HUDEP-2 (cell line): ENCODE data around the gene PFDN6.
"Not testable (repeated sequence)": the region's sequence is repeated elsewhere in the genome, so short reads cannot be mapped to it uniquely, and the experiment has no call there.

Experiments
- DNase-seq, 76 experiments: peaks; one replicate each; lab custom pipeline; 2025; ENCODE audit not compliant: unreplicated experiment in 76 of 76; lab: John Stamatoyannopoulos, UW

Gene PFDN6

GRCh38 chr6:33273129-33273923 lies 16.1 kb upstream of the PFDN6 start:
- peak in 2 of 76 experiments; percentile 14 to 21 for DNase-seq

DNA sequence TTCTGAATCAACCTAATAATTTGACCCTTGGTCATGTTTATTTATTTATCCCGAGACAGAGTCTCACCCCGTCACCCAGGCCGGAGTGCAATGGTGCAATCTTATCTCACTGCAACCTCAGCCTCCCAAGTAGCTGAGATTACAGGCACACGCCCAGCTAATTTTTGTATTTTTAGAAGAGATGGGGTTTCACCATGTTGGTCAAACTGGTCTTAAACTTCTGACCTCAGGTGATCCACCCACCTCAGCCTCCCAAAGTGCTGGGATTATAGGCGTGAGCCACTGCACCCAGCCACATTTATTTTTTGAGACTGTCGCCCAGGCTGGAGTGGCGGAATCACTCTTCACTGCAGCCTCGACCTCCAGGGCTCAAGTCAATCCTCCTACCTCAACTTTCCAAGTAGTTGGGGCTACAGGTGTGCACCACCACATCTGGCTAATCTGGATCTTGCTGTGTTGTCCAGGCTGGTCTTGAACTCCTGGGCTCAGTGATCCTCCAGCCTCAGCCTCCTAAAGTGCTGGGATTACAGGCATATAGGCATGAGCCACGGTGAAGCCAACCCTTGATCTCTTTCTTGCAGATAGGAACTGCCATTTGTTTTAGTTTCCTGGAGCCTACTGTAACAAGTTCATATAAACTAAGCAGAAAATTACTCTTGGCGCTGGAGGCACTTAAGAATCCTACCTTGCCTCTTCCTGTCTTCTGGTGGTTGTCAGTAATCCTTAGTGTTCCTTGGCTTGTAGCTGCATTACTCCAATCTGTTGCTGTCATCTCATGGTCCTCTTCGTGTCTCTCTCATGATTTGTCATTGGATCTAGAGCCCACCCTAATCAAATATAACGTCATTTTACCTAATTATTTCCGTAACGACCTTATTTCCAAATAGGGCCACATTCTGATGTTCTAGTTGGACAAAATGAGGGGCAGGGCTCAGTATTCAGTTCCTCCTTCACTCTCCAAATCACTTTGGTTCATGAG lies 15.2 kb upstream of the PFDN6 start:
- DNase-seq = peak in 3 of 76 experiments; percentile 25 to 39 (median 26)

DNA sequence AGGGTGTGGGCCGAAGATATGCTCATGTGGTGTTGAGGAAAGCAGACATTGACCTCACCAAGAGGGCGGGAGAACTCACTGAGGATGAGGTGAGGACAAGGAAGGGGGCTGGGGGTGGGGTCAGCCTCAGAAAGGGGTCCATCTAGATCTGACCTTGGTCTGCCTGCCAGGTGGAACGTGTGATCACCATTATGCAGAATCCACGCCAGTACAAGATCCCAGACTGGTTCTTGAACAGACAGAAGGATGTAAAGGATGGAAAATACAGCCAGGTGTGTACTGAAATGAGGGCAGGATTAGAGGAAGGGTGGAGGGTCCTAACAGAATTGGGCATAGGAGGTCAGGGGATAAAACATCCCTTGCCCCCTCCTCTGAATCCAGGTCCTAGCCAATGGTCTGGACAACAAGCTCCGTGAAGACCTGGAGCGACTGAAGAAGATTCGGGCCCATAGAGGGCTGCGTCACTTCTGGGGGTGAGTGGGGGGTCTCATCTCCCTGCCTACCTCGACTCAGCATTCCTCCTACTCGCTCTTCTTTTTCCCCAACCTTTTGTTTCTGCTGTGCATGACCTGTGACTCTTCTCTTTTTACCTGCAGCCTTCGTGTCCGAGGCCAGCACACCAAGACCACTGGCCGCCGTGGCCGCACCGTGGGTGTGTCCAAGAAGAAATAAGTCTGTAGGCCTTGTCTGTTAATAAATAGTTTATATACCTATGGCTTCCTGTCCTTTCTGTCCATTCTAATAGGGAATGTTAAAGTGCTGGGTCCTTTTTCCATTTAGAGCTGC lies 13.4 kb upstream of the PFDN6 start:
- DNase-seq = not testable (repeated sequence)

- DNase-seq = no peak
These were observed 12.9 kb upstream of the PFDN6 start for GRCh38 chr6:33276581-33276863.

DNA sequence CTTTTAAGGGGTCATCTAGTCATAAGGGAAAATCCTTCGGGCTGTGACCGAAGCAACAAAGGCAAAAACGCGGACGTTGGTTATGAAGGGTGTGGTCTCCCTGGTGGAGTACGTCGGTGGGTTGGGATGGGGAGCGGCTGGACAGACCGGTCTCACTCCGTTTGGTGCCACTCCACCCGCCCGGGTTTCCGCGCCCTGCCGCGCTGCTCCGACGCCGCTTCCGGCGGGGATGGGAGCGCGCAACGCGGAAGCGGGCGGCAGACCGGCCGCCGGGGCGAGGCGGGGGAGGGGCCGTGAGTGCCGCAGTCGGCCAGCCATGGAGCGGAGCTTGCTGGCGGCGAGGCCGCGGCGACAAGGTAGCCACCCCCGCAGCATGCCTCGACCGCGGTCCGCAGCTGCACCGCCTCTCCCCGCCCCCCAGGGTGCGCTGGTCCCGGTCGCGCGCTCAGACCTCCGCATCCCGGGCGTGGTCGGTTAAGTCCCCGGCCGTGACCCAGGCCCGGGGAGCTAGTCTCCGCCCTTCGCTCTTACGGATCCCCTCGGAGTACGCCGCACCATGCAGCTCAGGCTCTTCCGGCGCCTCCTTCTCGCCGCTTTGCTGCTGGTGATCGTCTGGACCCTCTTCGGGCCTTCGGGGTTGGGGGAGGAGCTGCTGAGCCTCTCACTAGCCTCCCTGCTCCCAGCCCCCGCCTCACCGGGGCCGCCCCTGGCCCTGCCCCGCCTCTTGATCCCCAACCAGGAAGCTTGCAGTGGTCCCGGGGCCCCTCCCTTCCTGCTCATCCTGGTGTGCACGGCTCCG lies 12.3 kb upstream of the PFDN6 start, which contains the start of gene B3GALT4:
Gene B3GALT4 (plus strand): TSS at position 260 of the 799 bp plus-strand sequence. CDS start 297 bp downstream, at position 557.
- peak in 73 of 76 experiments; percentile 34 to 96 (median 78) for DNase-seq

DNA sequence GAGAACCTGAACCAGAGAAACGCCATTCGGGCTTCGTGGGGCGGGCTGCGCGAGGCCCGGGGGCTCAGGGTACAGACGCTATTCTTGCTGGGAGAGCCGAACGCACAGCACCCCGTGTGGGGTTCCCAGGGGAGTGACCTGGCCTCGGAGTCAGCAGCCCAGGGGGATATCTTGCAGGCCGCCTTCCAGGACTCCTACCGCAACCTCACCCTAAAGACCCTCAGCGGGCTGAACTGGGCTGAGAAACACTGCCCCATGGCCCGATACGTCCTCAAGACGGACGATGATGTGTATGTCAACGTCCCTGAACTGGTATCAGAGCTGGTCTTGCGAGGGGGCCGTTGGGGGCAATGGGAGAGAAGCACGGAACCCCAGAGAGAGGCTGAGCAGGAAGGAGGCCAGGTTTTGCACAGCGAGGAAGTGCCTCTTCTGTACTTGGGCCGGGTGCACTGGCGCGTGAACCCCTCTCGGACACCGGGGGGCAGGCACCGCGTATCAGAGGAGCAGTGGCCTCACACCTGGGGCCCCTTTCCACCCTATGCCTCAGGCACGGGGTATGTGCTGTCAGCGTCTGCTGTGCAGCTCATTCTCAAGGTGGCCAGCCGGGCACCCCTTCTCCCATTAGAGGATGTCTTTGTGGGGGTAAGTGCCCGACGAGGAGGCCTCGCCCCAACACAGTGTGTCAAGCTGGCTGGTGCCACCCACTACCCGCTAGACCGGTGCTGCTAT lies 11.6 kb upstream of the PFDN6 start:
- peak in 12 of 76 experiments; percentile 9 to 39 (median 25) for DNase-seq

DNA sequence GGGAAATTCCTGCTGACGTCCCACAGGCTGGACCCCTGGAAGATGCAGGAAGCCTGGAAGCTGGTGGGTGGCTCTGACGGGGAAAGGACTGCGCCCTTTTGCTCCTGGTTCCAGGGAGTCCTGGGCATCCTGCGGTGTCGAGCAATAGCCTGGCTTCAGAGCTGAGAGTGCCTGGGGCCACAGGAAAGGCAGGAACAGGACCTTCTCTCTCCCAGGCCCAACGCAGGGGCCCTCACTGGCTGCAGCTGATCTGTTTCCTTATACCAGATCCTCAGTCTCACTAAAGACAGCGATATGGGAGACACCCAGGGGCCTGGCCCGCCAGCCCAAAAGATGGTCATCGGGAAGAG lies 11.0 kb upstream of the PFDN6 start:
- DNase-seq = no peak

- no peak for DNase-seq
These were observed 10.6 kb upstream of the PFDN6 start for GRCh38 chr6:33278810-33279209.

DNA sequence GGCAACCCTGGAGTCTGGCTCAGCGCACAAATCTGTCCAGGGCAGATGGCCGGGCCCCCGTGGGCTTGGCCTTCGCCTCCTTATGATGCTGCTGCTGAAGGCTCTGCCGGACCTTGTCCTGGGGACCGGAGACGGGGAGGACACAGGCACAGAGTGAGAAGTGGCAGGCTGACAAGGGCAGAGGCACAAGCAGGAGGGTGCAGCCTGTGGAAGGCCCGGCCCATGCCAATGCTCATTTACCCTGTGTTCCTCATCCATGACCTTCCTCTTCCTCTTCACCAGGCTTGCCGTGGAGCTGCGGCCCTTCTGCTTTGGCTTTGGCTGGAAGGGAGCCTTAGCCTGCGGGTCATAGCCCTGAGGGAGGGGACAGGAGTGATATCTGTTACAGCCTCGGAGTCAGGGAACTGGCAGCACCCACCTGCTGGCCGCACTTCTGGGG lies 10.1 kb upstream of the PFDN6 start:
- DNase-seq = no peak

DNA sequence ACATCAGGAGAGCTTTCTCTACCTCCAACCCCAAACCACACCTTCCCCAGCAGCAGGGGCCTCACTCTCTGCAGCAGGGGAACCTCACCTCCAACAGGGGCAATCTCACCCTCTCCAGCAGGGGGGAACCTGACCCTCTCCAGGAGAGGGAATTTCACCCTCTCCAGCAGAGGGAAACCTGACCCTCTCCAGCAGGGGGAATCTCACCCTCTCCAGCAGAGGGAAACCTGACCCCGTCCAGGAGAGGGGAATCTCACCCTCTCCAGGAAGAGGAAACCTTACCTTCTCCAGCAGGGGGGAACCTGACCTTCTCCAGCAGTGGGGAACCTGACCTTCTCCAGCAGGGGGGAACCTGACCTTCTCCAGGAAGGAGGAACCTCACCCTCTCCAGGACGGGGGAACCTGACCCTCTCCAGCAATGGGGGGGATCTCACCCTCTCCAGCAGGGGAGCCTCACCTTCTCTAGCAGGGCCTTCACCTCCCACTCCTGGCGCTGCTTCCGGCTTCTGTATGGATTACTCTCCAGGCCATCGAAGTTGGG lies 9.4 kb upstream of the PFDN6 start:
- peak in 21 of 76 experiments; percentile 3 to 43 (median 27) for DNase-seq

DNA sequence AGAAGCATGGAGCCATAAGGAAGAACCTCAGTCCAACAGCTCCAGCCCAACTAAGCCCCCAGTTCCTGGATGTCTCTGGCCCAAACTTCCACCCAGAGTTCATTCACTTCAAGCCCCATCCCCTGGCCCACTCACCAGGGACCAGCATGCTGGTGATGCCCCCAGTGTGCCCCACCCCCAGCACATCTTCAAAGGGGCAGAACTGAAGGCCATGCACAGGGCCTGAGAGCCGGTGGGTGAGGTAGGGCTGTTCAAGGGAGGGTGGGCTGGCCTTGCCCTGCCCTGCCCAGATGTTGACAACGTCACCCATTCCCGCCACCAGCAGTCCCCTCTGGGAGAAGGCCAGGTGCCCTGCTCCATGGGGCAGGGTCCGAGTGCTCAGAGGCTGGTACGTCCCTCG lies 8.9 kb upstream of the PFDN6 start:
- DNase-seq = no peak

DNA sequence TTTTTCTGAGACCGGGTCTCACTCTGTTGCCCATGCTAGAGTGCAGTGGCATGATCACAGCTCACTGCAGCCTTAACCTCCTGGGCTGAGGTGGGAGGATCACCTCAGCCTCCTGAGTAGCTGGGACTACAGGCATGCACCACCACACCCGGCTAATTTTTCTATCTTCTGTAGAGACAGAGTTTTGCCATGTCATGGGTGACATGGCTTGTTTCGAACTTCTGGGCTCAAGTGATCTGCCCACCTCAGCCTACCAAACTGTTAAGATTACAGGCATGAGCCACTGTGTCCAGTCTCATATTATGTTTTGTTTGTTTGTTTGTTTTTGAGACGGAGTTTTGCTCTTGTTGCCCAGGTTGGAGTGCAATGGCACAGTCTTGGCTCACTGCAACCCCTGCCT lies 4.2 kb upstream of the PFDN6 start:
- peak in 1 of 76 experiments; percentile 12 for DNase-seq

- no peak for DNase-seq
These were observed 2.2 kb upstream of the PFDN6 start for GRCh38 chr6:33286946-33287914.

DNA sequence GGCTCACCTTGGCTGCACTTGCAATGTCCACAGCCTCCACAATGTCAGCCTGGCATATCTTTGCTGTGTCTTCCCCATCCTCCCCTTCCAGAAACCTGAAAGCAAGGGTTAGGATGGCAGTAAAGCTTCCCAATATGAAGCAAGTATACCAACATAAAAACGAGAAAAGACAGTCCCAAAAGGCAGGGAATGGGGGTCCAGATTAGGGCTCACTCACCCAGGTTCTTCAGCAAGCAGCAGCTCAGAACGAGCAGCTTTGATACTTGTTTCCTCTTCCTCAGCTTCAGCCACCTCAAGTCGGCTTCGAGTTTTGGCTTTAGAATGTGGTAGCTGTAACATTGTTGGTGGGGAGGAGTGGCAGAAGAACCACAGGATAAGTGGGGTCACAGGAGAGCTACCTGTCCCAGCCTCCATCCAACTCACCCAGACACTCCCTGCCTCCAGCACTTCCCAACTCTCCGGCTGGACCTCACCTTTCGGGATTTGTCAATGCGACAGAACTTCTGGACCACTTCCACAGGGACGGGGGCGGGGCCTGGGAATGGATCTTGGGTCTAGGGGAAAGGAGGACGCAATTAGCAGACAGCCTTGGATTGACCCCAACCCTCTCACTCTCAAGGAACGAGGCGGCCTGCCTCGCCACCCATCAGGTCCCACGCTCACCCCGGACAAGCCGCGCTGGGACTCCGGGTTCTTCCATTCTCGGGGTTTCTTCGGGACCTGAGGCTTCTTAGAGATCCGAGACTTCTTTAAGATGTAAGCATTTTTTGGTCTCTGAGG lies 1.1 kb upstream of the PFDN6 start:
- no peak for DNase-seq

DNA sequence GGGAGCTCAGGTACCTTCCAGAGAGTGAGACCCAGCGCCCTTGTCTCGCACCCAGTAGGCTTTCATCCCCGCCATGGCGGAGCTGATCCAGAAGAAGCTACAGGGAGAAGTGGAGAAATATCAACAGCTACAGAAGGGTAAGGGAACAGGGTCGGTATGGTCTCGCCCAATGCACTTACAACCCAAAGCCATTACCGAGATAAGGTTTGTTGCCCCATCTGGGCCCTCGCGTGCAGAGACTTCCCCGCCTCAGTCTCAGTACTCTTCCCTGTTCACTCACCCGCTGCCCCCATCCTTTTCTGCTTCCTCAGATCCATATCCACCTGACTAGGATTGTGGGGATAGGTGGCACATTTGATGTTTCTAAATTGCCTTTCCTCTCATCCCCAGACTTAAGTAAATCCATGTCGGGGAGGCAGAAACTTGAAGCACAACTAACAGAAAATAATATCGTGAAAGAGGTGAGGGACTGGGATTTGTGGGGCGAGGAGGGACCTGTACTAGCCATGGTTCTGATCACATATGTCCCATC lies 449 bp downstream of the PFDN6 start:
- peak in 10 of 76 experiments; percentile 36 to 68 (median 47) for DNase-seq

GRCh38 chr6:33290459-33290858 lies 1.1 kb downstream of the PFDN6 start:
- no peak for DNase-seq
